ENCODE results near the gene TMIGD1. TPM values are rescaled to one million over a fixed set of nuclear protein-coding genes. Genes with fewer than 3 reads are reported as not detected.

The TMIGD1 gene, protein sequence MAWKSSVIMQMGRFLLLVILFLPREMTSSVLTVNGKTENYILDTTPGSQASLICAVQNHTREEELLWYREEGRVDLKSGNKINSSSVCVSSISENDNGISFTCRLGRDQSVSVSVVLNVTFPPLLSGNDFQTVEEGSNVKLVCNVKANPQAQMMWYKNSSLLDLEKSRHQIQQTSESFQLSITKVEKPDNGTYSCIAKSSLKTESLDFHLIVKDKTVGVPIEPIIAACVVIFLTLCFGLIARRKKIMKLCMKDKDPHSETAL
- total RNA-seq, result not detected

DNA sequence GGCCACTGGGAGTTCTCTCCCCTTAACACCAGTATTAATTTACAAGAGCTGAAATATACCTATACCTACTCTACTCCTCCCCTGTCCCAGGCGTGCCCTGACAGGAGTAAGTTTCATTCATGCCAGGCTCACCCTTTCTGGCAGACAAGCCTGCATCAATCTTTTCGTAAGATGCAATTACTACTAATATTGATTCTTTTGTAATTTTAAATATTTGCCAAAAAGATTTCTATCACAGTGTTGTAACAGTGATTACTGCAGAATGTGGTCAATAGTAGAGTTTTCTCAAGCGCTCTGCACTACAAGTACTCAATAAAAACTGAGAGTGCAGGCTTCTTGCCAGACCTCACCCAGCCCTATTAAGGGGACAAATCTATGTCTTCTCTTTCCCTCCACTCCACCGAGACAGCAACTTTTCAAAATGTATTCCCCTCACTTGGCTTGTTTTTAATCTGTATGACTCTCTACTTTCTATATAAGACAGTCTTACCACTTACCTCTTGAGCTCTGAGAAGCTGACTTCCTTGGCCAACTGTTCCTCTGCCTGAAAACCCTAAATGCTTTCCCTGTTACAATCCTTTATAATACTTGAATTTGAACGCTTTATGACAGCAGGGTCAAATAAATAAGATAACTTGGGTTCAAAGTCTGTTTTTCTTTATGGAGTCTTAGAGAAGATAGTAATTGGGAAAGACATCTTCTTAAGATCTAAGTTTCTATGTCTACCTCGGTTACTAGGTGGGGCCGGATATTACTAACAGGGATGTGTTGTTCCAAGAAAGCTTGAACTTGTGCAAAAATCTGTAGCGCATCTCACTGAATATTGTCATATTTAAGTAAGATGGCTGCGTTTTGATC is at the start of gene TMIGD1:
Gene TMIGD1 (minus strand): TSS at position 555 of the 858 bp plus-strand sequence. CDS start 1,924 bp downstream, outside the sequence.
- ATAC-seq, result no peak
- WGBS, 2 donors, result 53 to 56% methylated on average over 9 of the region's 9 CpGs
- no peaks in the 10 kb centered on the region for H3K27me3 ChIP-seq
- H3K36me3 ChIP-seq (replicated peaks in 1 of 2; ENCODE audit: insufficient read depth in 1 of 2, low read depth in 2 of 2), result no peaks in the 10 kb centered on the region
- intact Hi-C loops (cut with DNase I), result loop anchor here (10.0 kb wide), 1 partner anchor 229 kb away; no protein-coding TSS in a partner anchor
- peaks cover 24% of the 10 kb centered on the region for H3K4me1 ChIP-seq
- no peak for DNase-seq
- H3K4me3 ChIP-seq, result no peak within 1 kb of the TSS
- TF ChIP-seq, protein P1, sequence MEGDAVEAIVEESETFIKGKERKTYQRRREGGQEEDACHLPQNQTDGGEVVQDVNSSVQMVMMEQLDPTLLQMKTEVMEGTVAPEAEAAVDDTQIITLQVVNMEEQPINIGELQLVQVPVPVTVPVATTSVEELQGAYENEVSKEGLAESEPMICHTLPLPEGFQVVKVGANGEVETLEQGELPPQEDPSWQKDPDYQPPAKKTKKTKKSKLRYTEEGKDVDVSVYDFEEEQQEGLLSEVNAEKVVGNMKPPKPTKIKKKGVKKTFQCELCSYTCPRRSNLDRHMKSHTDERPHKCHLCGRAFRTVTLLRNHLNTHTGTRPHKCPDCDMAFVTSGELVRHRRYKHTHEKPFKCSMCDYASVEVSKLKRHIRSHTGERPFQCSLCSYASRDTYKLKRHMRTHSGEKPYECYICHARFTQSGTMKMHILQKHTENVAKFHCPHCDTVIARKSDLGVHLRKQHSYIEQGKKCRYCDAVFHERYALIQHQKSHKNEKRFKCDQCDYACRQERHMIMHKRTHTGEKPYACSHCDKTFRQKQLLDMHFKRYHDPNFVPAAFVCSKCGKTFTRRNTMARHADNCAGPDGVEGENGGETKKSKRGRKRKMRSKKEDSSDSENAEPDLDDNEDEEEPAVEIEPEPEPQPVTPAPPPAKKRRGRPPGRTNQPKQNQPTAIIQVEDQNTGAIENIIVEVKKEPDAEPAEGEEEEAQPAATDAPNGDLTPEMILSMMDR (IDR thresholded peaks at IDR 0.05), result no peak
- no peak for TF ChIP-seq POLR2A (IDR thresholded peaks at IDR 0.05)
- no peak within 1 kb of the TSS for H3K27ac ChIP-seq
- H3K9me3 ChIP-seq, result no peaks in the 10 kb centered on the region

DNA sequence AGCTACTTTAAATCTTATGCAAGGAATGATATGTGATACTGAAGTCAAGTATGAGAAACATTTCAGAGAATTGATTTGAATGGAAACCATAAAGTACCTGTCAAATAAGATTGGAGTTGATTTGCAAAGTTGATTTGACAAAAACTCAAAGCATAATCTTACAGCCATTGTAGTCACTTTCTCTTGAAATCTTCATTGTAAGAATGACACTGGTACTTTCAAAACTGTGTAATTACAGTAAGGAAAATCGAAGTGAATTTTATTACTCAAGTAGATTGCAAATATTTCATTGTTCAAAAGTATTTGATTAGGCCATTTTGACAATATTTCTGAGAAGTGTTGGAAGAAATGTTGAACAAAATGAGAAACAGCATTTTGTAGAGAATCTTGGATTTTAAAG is 48.5 kb upstream of the TMIGD1 start:
- ATAC-seq (no peak), DNase-seq (no peak)
- Histone ChIP-seq H3K36me3 (replicated peaks in 1 of 2; ENCODE audit: insufficient read depth in 1 of 2, low read depth in 2 of 2) (peaks cover 0 to 8% of the 10 kb centered on the region in 2 donors), H3K4me3 (no peak overlapping the region), H3K4me1 (peaks cover 37% of the 10 kb centered on the region), H3K27ac (no peak overlapping the region), H3K9me3 (no peaks in the 10 kb centered on the region), H3K27me3 (no peaks in the 10 kb centered on the region)
- TF ChIP-seq, protein P1 (IDR thresholded peaks at IDR 0.05), result no peak
- no peak for TF ChIP-seq POLR2A (IDR thresholded peaks at IDR 0.05)
- WGBS, 2 donors, result 62 to 67% methylated on average over 1 of the region's 1 CpG
- intact Hi-C loops (cut with DNase I), result no loop called here

DNA sequence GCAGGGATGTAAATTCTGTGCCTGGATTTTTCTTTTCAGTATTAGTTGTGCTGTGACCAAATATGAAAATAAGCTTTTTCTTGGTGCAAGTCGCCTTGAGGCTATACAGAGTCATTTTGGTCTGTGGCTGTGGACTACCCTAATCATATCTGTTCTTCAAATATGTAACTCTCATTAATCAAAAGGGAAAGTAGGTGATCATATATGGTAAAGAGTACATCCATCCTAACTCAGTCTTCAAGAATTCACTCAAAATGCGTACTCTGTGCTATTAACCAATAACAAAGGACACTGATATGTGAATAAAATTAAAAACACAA is 47.4 kb upstream of the TMIGD1 start:
- whole genome bisulfite sequencing, 2 donors, result 63 to 65% methylated on average over 2 of the region's 2 CpGs

DNA sequence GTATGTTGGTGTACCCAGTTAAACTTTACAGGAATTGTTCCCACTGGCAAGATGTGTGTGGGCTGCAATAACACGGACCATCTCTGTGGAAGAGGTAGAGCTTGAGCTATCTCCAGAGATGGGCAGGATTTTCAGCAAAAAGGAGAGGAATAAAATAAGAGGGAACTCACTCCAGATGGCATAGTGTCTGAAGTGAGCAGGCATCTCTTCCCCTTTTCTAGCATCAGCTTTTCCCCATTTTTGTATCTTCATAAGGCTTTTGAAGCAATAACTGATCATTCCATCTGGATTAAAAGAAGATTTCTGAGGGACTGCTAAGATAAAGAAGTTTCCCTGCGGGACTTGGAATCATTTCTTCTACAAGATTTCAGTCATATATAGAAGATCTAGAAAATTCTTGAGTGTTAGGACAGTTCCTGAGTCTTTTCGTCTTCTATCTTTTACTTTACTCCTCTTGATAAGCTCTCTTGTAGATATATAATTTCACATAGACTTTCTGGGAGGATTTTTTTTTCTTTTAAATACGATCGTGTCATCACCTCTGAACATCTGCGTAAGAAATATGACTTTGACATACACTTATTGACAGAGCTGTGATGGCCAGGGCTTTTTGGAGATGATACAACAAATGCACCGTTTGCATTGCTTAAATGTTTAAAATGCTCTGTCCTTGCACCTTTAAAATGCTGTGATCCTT is 46.9 kb upstream of the TMIGD1 start:
- WGBS, 2 donors, result 23 to 25% methylated on average over 7 of the region's 7 CpGs
- H3K9me3 ChIP-seq, result no peaks in the 10 kb centered on the region
- H3K36me3 ChIP-seq (replicated peaks in 1 of 2; ENCODE audit: insufficient read depth in 1 of 2, low read depth in 2 of 2), result no peaks in the 10 kb centered on the region
- intact Hi-C loops (cut with DNase I), result no loop called here
- H3K4me1 ChIP-seq, result peaks cover 50% of the 10 kb centered on the region
- no peak overlapping the region for H3K27ac ChIP-seq
- H3K27me3 ChIP-seq, result no peaks in the 10 kb centered on the region
- TF ChIP-seq POLR2A (IDR thresholded peaks at IDR 0.05), result no peak
- TF ChIP-seq, protein P1 (IDR thresholded peaks at IDR 0.05), result no peak
- H3K4me3 ChIP-seq, result no peak overlapping the region
- ATAC-seq (no peak), DNase-seq (no peak)

More for the DNA sequence above, 47.4 kb upstream of the TMIGD1 start:
- Histone ChIP-seq H3K36me3 (replicated peaks in 1 of 2; ENCODE audit: insufficient read depth in 1 of 2, low read depth in 2 of 2) (peaks cover 0 to 2% of the 10 kb centered on the region in 2 donors), H3K27me3 (no peaks in the 10 kb centered on the region), H3K4me1 (peaks cover 45% of the 10 kb centered on the region), H3K4me3 (no peak overlapping the region), H3K9me3 (no peaks in the 10 kb centered on the region), H3K27ac (no peak overlapping the region)
- TF ChIP-seq, protein P1 (IDR thresholded peaks at IDR 0.05), result no peak
- TF ChIP-seq POLR2A (IDR thresholded peaks at IDR 0.05), result no peak
- ATAC-seq (no peak), DNase-seq (no peak)
- intact Hi-C loops (cut with DNase I), result no loop called here
